Activated CD8-positive, alpha-beta memory T cell treated with anti-CD3 and anti-CD28 coated beads, Interleukin-2, amount 10 ng/mL, durations not matched to agents 7 days and 5 days (primary cell): Measurements from ENCODE around the gene PCDH1. TPM values are rescaled to one million over a fixed set of nuclear protein-coding genes. Genes with fewer than 3 reads are reported as not detected.
A peak's percentile ranks its signal among the peaks of the same experiment; 100 is the strongest.

Experiments
- ATAC-seq: fragments of 150-1000 bp; cut with Tn5 transposase; one replicate; pipeline ENCODE4 v1.10.0; 2021; ENCODE audit warnings: moderate library complexity
- CTCF ChIA-PET: fragments of 350-600 bp; sonication (Branson Sonifier 250); formaldehyde crosslinking; loops from one replicate; lab custom pipeline; 2021; ENCODE audit warnings: antibody characterized with exemption; lab: Charles Lee
- DNase-seq: peaks from one replicate; pipeline ENCODE4 v3.0.0-alpha.2; 2020
- H3K27ac Mint-ChIP-seq: one replicate; pipeline ENCODE4 v1.8.0; 2021; ENCODE audit warnings: mild to moderate bottlenecking, mixed read lengths
- H3K27me3 Mint-ChIP-seq: one replicate; pipeline ENCODE4 v1.8.0; 2021; ENCODE audit warnings: mixed read lengths
- H3K36me3 Mint-ChIP-seq: one replicate; pipeline ENCODE4 v1.8.0; 2021; ENCODE audit warnings: mild to moderate bottlenecking, mixed read lengths
- H3K4me1 Mint-ChIP-seq: one replicate; pipeline ENCODE4 v1.8.0; 2021; ENCODE audit warnings: mixed read lengths
- H3K4me3 Mint-ChIP-seq: one replicate; pipeline ENCODE4 v1.8.0; 2021; ENCODE audit warnings: mild to moderate bottlenecking, moderate library complexity, mixed read lengths
- H3K9me3 Mint-ChIP-seq: one replicate; pipeline ENCODE4 v1.8.0; 2022; ENCODE audit warnings: low read depth, mixed read lengths
- total RNA-seq, 2 experiments: library from RNA; stranded (reverse); gene quantifications; one replicate each; pipeline ENCODE4 v1.2.3, GENCODE V29; 2021

The PCDH1 gene
- total RNA-seq, 2 experiments from 2014 or later, result not detected

DNA sequence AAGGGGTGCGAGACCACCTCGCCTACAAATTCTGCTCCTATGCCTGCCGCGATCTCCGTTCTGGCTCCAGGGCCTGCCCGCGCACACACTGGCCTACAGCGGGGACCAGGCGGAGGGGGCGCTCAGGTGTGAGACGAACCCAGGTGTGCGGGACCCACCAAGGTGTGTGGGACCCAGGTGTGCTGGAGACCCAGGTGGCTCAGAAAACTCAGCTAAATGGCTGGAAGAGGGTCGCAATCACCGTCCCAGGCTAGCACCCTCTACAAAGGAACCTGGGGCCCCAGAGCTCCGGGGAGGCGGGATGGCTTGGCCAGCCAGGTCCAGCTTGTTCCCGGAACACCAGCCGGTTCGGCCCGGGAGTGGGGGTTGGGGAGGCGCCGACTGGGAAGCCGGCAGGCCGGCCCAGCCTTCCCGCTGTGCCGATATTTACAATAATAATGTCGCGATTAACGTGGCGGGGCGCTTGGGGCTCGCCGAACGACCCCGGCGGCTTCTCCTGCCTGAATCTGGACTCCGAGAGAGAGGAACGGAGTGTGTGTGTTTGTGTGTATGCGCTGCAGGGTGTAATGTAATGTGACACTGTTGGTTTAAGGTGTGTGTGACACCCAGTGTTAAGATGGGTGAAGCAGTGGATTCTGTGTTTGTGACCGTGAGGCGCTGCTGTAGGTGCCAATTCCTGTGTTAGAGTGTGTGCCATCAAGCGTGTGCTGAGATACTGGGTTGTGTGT lies 1.4 kb downstream of the PCDH1 start:
- DNase-seq, result no peak
- CTCF ChIA-PET, result interaction anchor here (0.8 to 11.9 kb wide), 8 partner anchors 10 to 210 kb away, joined by 3 to 333 read pairs (median 16); partner anchors contain the start of genes ARAP3, PCDH12 and RNF14
- ATAC-seq, result no peak
- peaks cover 82% of the 10 kb centered on the region for H3K27me3 Mint-ChIP-seq
- H3K9me3 Mint-ChIP-seq, result no peaks in the 10 kb centered on the region
- H3K4me3 Mint-ChIP-seq, result peak overlapping the region; percentile 0
- peaks cover 19% of the 10 kb centered on the region for H3K4me1 Mint-ChIP-seq
- peaks cover 1% of the 10 kb centered on the region for H3K36me3 Mint-ChIP-seq
- H3K27ac Mint-ChIP-seq, result no peak overlapping the region

DNA sequence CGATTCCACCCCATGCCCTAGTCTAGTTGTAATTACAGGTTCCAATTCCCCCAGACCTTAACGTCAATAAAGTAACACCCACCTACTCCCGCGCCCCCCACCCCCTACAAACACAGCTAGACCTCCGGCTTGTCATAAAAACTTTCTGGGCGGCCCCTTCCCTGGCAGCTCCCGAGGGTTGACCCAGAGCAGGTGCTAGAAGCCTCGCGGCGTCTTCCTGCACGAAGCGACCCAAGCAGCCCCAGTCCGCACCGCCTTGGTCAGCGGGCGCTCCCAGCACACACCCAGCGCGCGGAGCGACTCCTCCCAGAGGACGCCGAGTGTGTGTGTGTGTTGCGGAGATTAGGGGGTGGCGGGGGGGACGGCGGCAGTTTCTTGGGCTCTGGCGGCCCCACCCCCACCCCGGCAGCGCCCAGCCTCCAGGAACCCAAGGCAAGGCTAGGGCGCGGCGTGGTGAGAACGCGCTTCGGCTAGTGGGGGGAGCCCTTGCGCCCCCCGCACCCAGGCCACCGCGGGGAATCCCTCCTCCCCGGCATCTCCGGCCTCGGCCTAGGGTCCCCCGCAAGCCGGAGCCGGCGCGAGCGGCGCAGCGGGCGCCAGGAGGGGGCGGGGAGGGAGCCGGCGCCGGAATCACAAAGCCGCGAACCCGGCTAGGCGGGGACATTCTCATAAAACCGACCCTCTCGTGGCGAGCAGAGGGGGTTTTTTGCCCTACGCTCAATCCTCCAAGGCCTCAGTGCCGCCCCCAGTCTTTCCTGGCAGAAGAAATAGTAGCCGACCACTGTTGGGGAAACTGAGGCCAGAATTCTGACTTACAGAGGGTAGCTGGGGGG lies 2.2 kb downstream of the PCDH1 start:
- H3K4me3 Mint-ChIP-seq, result no peak overlapping the region
- CTCF ChIA-PET, result interaction anchor here (0.8 to 11.9 kb wide), 4 partner anchors 83 to 209 kb away, joined by 3 to 333 read pairs (median 48); partner anchors contain the start of genes PCDH12 and RNF14
- ATAC-seq, result no peak
- peaks cover 80% of the 10 kb centered on the region for H3K27me3 Mint-ChIP-seq
- no peaks in the 10 kb centered on the region for H3K9me3 Mint-ChIP-seq
- peak; percentile 33 for DNase-seq
- peaks cover 19% of the 10 kb centered on the region for H3K4me1 Mint-ChIP-seq
- no peak overlapping the region for H3K27ac Mint-ChIP-seq
- peaks cover 1% of the 10 kb centered on the region for H3K36me3 Mint-ChIP-seq

DNA sequence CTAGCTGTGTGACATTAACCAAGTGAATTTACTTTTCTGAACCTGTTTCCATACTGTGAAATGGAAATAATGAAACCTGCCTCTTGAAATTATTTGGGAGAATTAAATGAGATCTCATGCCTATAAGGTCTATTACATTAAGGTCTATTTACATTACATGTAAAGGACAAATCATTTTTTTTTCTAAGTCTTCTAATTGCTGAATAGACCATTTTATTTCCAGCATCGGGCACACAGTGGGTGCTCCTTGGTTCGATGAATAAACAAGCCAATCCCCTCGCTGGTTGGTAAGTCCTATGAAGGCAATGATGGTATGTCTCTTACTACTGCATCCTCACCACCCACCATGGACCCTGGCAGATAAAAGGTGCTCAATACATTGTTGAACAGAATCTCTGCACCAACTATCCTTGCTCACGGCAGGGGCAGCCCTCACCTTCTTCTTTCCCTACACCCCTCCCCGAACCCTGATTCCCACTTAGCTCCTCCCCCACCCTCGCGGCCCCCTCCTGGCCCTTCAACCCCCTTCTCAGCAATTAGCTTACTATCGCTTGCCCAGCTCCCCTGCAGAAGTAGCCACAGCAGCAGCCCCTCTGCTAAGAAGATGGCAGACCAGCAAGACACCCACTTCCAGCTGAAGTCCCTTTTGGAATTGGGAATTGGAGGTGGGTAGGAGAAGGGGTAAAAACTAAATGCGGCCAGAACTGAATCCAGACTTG lies 3.0 kb downstream of the PCDH1 start:
- peaks cover 80% of the 10 kb centered on the region for H3K27me3 Mint-ChIP-seq
- peaks cover 19% of the 10 kb centered on the region for H3K4me1 Mint-ChIP-seq
- peaks cover 1% of the 10 kb centered on the region for H3K36me3 Mint-ChIP-seq
- H3K27ac Mint-ChIP-seq, result no peak overlapping the region
- H3K4me3 Mint-ChIP-seq, result no peak overlapping the region
- CTCF ChIA-PET, result interaction anchor here (1.1 to 11.9 kb wide), 2 partner anchors 173 to 178 kb away, joined by 3 to 333 read pairs; no protein-coding TSS in a partner anchor
- DNase-seq (peak; percentile 35), ATAC-seq (no peak)
- no peaks in the 10 kb centered on the region for H3K9me3 Mint-ChIP-seq

DNA sequence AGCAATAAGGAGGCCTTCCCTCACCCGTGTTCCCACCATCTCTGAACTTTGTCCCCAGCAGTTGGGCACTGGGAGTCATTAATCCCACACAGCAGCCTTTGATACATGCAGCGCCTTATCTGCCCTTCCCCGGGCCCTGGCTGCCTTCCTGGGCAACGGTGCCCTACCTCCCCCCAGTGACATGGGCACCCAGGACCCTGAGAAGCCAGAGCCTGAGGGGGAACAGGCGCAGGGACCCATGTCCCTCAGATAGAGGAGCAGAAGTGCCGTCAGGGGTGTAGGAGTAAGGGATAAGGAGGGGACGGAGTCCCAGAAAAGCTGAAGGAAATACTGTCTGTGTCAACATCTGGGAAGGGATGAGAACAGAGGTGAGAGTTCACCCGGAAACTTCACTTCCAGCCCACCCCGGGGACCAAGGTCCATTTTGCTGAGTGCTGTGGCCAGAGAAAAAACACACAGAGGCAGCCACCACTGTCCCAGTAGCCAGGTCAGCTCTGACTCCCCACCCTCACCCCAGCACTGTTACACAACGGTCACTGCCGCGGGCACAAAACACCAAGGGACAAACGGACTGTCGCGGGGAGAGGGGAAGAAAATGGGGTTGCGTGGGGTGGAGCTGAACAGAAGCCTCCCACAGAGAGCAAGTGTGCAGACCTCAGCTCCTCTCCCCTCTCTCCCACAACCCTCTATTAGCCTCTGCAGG lies 3.8 kb downstream of the PCDH1 start:
- H3K27ac Mint-ChIP-seq, result no peak overlapping the region
- H3K4me1 Mint-ChIP-seq, result peaks cover 17% of the 10 kb centered on the region
- peak; percentile 28 for DNase-seq
- H3K4me3 Mint-ChIP-seq, result no peak overlapping the region
- peaks cover 1% of the 10 kb centered on the region for H3K36me3 Mint-ChIP-seq
- H3K27me3 Mint-ChIP-seq, result peaks cover 73% of the 10 kb centered on the region
- H3K9me3 Mint-ChIP-seq, result no peaks in the 10 kb centered on the region
- no peak for ATAC-seq
- CTCF ChIA-PET, result interaction anchor here (1.1 kb wide), 1 partner anchor 172 kb away, joined by 3 read pairs; no protein-coding TSS in a partner anchor

DNA sequence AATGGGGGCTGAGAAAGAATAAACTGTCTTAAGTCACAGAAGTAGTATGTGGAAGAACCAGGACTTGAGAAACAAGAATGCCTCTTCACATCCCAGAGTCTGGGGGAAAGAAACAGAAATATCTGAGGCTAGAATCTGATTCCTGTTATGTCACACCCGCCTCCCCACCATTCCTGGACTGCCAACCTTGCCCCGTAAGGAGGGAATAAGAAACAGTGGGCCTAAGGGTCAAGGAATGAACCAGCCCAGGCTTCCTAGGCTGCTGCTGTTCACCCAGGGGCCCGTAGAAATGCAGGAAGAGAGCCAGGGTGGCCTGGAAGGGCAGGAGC lies 4.3 kb downstream of the PCDH1 start:
- Mint-ChIP-seq H3K4me1 (peaks cover 13% of the 10 kb centered on the region), H3K27ac (no peak overlapping the region), H3K9me3 (no peaks in the 10 kb centered on the region), H3K27me3 (peaks cover 70% of the 10 kb centered on the region), H3K36me3 (no peaks in the 10 kb centered on the region), H3K4me3 (no peak overlapping the region)
- CTCF ChIA-PET, result interaction anchor here (1.1 kb wide), 1 partner anchor 171 kb away, joined by 3 read pairs; no protein-coding TSS in a partner anchor
- ATAC-seq (no peak), DNase-seq (no peak)

DNA sequence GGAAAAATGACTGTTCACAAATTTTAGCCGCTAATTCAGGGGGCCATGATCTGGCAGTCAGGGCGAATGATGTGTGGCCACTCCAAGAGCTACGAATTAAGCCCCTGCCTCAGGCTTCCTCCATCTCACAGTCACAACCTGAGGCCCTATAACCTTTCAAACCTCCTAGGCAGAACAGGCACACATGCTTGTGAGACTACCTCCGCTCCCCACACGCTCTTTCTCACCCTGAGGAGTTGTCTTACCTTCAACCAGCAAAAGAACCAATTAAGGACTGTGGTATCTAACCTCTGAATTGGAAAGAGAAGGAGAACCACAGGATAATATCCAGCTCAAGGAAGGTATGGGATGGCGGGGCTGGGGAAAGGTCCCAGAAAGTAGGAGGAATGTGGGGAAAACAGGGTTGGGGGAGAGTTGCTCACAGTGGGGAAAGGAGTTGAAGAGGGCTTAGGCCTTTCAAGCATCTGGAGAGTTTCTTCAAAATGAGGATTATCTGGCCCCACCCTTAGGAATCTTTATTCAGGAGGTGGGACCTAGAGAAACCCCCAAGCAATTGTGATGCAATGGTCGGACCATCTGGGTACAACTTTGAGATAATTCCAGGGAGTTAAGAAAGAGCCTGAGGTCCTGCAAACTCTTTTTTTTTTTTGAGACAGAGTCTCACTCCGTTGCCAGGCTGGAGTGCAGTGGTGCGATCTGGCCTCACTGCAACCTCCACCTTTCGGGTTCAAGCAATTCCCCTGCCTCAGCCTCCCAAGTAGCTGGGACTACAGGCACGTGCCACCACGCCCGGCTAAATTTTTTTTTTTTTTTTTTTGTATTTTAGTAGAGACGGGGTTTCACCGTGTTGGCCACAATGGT lies 5.5 kb downstream of the PCDH1 start:
- H3K4me1 Mint-ChIP-seq, result peaks cover 6% of the 10 kb centered on the region
- peak; percentile 26 for DNase-seq
- ATAC-seq, result no peak
- CTCF ChIA-PET, result no interaction called here
- H3K27me3 Mint-ChIP-seq, result peaks cover 63% of the 10 kb centered on the region
- no peak overlapping the region for H3K4me3 Mint-ChIP-seq
- H3K27ac Mint-ChIP-seq, result no peak overlapping the region
- H3K36me3 Mint-ChIP-seq, result no peaks in the 10 kb centered on the region
- H3K9me3 Mint-ChIP-seq, result no peaks in the 10 kb centered on the region

DNA sequence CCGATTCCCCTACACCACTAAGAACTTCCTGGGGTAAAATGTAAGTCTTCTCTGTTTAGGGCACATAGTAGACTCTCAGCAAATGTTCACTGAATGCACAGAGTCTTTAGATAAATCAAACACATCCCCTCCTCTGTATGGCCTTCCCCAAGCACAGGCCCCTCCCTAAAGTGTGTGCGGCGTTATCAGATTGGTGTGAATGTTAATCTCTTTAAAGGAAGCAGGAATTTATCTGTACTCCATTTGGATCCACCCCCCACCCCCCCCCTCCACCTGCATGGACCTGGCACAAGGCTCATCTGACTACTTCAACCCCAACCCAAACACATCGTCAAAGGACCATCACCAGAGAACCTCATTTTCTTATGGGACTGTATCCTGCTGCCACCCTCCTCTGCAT lies 6.3 kb downstream of the PCDH1 start:
- Mint-ChIP-seq H3K4me1 (no peaks in the 10 kb centered on the region), H3K9me3 (no peaks in the 10 kb centered on the region), H3K4me3 (no peak overlapping the region), H3K27me3 (peaks cover 58% of the 10 kb centered on the region), H3K36me3 (no peaks in the 10 kb centered on the region), H3K27ac (no peak overlapping the region)
- ATAC-seq, result no peak
- CTCF ChIA-PET, result no interaction called here
- no peak for DNase-seq

DNA sequence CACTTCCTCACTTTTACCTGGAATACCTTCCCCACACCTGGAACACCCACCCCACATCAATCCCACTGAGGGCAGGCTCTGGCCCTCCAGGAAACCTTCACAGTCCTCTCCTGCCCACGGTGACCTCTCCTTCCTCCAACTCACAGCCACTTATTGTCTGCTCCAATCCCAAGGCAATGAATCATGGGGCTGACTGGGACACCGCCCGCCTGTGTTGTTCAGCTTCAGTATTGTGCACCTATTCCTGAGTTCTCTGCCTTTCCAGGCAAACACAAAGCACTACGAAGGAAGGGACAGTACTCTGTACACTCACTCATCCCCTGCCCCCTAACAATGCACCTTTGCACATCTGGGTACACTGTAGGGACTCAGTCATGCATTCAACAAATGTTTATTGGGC lies 7.3 kb downstream of the PCDH1 start:
- CTCF ChIA-PET, result no interaction called here
- Mint-ChIP-seq H3K27me3 (peaks cover 58% of the 10 kb centered on the region), H3K36me3 (no peaks in the 10 kb centered on the region), H3K4me3 (no peak overlapping the region), H3K4me1 (no peaks in the 10 kb centered on the region), H3K9me3 (no peaks in the 10 kb centered on the region), H3K27ac (no peak overlapping the region)
- ATAC-seq, result no peak
- DNase-seq, result no peak

DNA sequence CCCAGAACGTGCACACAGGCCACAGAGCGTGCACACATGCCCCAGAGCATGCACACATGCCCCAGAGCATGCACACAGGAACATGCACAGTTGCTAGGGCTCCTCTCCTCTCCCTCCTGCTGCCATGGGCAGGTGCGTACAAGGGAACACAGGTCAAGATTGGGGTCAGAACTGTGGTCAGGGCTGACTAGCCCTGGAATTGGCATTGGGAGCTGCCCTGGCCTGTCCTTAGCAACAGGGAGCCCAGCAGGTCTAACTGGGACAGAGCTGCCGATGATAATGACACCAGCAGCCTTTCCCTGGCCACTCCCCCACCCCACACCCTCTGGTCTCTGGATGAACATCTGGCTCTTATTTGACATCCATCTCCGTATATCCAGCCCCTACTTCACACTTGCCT lies 8.0 kb downstream of the PCDH1 start:
- no peaks in the 10 kb centered on the region for H3K9me3 Mint-ChIP-seq
- ATAC-seq, result no peak
- H3K4me3 Mint-ChIP-seq, result no peak overlapping the region
- CTCF ChIA-PET, result no interaction called here
- H3K36me3 Mint-ChIP-seq, result no peaks in the 10 kb centered on the region
- no peak overlapping the region for H3K27ac Mint-ChIP-seq
- no peak for DNase-seq
- H3K4me1 Mint-ChIP-seq, result no peaks in the 10 kb centered on the region
- peaks cover 52% of the 10 kb centered on the region for H3K27me3 Mint-ChIP-seq

DNA sequence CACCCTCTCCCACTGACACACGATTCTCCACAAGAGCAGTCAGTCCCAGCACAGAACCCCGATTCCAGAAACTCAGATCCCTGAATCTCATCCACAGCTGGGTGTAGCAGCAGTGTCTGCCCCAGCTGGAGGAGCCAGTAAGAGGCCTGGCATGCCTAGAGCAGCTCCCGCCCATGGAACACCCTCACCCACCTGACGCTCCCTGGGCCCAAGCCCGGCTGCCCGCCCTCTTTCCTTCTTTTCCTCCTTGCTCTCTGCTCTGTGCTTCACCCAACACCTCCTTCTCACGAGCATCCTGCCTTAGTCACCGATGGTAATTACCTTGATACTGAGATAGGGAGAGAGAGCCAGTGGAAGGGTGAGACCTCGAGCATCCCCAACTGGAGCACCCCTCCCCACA lies 8.7 kb downstream of the PCDH1 start:
- H3K4me3 Mint-ChIP-seq, result no peak overlapping the region
- ATAC-seq (no peak), DNase-seq (no peak)
- no peaks in the 10 kb centered on the region for H3K36me3 Mint-ChIP-seq
- no peak overlapping the region for H3K27ac Mint-ChIP-seq
- H3K27me3 Mint-ChIP-seq, result peaks cover 45% of the 10 kb centered on the region
- H3K4me1 Mint-ChIP-seq, result no peaks in the 10 kb centered on the region
- CTCF ChIA-PET, result interaction anchor here (1.8 to 2.1 kb wide), 2 partner anchors 10 to 12 kb away, joined by 5 to 6 read pairs; no protein-coding TSS in a partner anchor
- H3K9me3 Mint-ChIP-seq, result no peaks in the 10 kb centered on the region

DNA sequence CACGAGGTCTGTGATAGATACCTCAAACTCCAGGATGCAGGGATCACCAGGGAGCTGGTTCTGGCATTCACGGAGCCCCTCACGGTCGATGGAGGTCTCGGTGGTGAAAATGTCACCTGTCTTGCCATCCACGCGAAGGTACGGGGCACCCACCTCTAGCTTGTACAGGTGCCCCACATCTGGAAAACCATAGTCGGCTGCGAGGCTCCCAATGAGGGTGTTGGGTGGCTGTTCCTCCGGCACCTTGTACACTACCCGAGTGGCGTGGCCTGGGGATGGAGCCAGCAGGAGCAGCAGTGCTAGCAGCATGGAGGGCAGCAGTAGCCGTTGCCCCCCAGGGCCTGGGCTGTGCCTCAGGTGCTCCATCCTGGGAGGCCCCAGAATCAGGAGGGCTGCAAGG lies 9.2 kb downstream of the PCDH1 start:
- no peak for DNase-seq
- Mint-ChIP-seq H3K36me3 (no peaks in the 10 kb centered on the region), H3K4me1 (no peaks in the 10 kb centered on the region), H3K27ac (no peak overlapping the region), H3K9me3 (no peaks in the 10 kb centered on the region), H3K4me3 (no peak overlapping the region), H3K27me3 (peaks cover 40% of the 10 kb centered on the region)
- CTCF ChIA-PET, result interaction anchor here (1.1 to 2.1 kb wide), 3 partner anchors 10 to 168 kb away, joined by 3 to 6 read pairs (median 5); no protein-coding TSS in a partner anchor
- no peak for ATAC-seq

DNA sequence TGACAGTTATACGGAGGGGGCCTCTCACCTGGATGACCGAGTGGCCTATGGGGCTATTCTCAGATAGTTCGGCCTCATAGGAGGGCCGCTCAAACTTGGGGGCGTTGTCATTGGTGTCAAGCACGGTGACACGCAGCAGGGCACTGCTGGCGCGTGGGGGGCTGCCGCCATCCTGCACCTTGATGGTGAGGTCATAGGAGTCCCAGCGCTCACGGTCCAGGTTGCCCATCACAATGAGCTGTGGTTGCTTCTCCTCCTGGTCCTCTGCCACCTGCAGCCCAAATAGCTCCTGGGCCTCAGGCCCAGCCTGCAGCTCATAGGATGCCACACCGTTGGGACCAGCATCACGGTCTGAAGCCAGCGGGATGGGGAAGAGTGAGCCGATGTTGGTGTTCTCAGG lies 9.7 kb downstream of the PCDH1 start:
- CTCF ChIA-PET, result interaction anchor here (1.1 to 2.1 kb wide), 3 partner anchors 11 to 167 kb away, joined by 3 to 6 read pairs (median 5); no protein-coding TSS in a partner anchor
- H3K27ac Mint-ChIP-seq, result no peak overlapping the region
- H3K9me3 Mint-ChIP-seq, result no peaks in the 10 kb centered on the region
- no peak overlapping the region for H3K4me3 Mint-ChIP-seq
- no peaks in the 10 kb centered on the region for H3K36me3 Mint-ChIP-seq
- peaks cover 35% of the 10 kb centered on the region for H3K27me3 Mint-ChIP-seq
- no peaks in the 10 kb centered on the region for H3K4me1 Mint-ChIP-seq
- DNase-seq (no peak), ATAC-seq (no peak)
